HCT116 (cell line): Measurements from ENCODE around the gene ROBO1. TPM values are rescaled to one million over a fixed set of nuclear protein-coding genes. Genes with fewer than 3 reads are reported as not detected.

Source experiments
- ATAC-seq: fragments of 200-7000 bp; cut with Tn5 transposase; 2 replicates; pipeline ENCODE4 v1.9.1; 2020; ENCODE audit warnings: mild to moderate bottlenecking, moderate library complexity
- BruUV-seq: library from RNA; stranded (reverse); fragments of 400-500 nt; replicated peaks from 2 replicates; lab custom pipeline; 2021; lab: Mats Ljungman, UMichigan
- CTCF ChIA-PET: fragments of 300-600 bp; sonication (Branson Sonifier 250); formaldehyde crosslinking; loops from one replicate; lab custom pipeline; 2021; ENCODE audit warnings: antibody characterized with exemption; lab: Charles Lee
- POLR2A ChIA-PET: fragments of 300-600, 350-600 bp; sonication (Branson Sonifier 250); formaldehyde crosslinking; loops from one replicate; lab custom pipeline; 2021; ENCODE audit warnings: antibody characterized with exemption; lab: Charles Lee
- RAD21 ChIA-PET, 2 experiments: fragments of 300-600 bp; sonication (Branson Sonifier 250); formaldehyde crosslinking; loops; one replicate each; lab custom pipeline; 2023; ENCODE audit warnings: low total read pairs in 2 of 2; ENCODE audit not compliant: uncharacterized antibody in 2 of 2, unreplicated experiment in 2 of 2, low non-redundant PET in 1 of 2; lab: Charles Lee
- DNase-seq: peaks from one replicate; pipeline ENCODE4 v3.0.0-alpha.2; 2010; ENCODE audit warnings: low read depth, low spot score
- H2AFZ ChIP-seq: fragments of 200-600 bp; shearing (Covaris generic), sonication (generic); 2 replicates; pipeline ENCODE4 v1.6.1; 2017; ENCODE audit warnings: low read depth, mixed run types, mixed read lengths, antibody characterized with exemption, low read length; ENCODE audit not compliant: poor library complexity, severe bottlenecking
- H3K27ac ChIP-seq: 2 replicates; pipeline ENCODE4 v1.5.1; 2012; ENCODE audit warnings: low read depth, low read length
- H3K27me3 ChIP-seq: fragments of 200-600 bp; sonication (generic); 2 replicates; pipeline ENCODE4 v1.6.1; 2016; ENCODE audit warnings: mixed run types, low read length, mixed read lengths; ENCODE audit not compliant: insufficient read depth
- H3K36me3 ChIP-seq, 2 experiments: fragments of 200-500 bp in 1 of 2; fragments of 200-600 bp in 1 of 2; sonication (Bioruptor generic) in 1 of 2; sonication (generic) in 1 of 2; 2 replicates each; pipeline versions ENCODE4 v1.5.1 to v1.6.1; 2014 to 2016; ENCODE audit warnings: low read length in 2 of 2, inconsistent platforms in 1 of 2, mixed read lengths in 1 of 2, mixed run types in 1 of 2; ENCODE audit not compliant: insufficient read depth in 2 of 2, control insufficient read depth in 1 of 2
- H3K4me1 ChIP-seq, 2 experiments: fragments of 200-600 bp in 1 of 2; sonication (generic) in 1 of 2; 2 replicates each; pipeline versions ENCODE4 v1.5.1 to v1.6.1; 2012 to 2017; ENCODE audit warnings: low read length in 2 of 2, inconsistent platforms in 1 of 2, mild to moderate bottlenecking in 1 of 2, mixed read lengths in 1 of 2, mixed run types in 1 of 2, moderate library complexity in 1 of 2; ENCODE audit not compliant: insufficient read depth in 2 of 2, control insufficient read depth in 1 of 2
- H3K4me2 ChIP-seq: fragments of 200-600 bp; sonication (generic); 2 replicates; pipeline ENCODE4 v1.6.1; 2017; ENCODE audit warnings: mixed run types, low read length, mixed read lengths
- H3K4me3 ChIP-seq, 2 experiments: fragments of 200-600 bp in 1 of 2; sonication (generic) in 1 of 2; replicated peaks in 1 of 2; 2 replicates each; pipeline ENCODE4 v1.5.1; 2011 to 2016; ENCODE audit warnings: low read length in 2 of 2, control low read depth in 1 of 2, low read depth in 1 of 2, mild to moderate bottlenecking in 1 of 2, mixed read lengths in 1 of 2, mixed run types in 1 of 2
- H3K79me2 ChIP-seq: fragments of 200-600 bp; sonication (generic); 2 replicates; pipeline ENCODE4 v1.6.1; 2017; ENCODE audit warnings: mild to moderate bottlenecking, mixed run types, low read length, moderate library complexity, mixed read lengths; ENCODE audit not compliant: insufficient read depth
- H3K9ac ChIP-seq: fragments of 200-600 bp; sonication (generic); 2 replicates; pipeline ENCODE4 v1.6.1; 2016; ENCODE audit warnings: low read length, mixed read lengths
- H3K9me2 ChIP-seq: fragments of 200-600 bp; sonication (generic), shearing (Covaris generic); 2 replicates; pipeline ENCODE4 v1.6.1; 2017; ENCODE audit warnings: mixed run types, mild to moderate bottlenecking, moderate library complexity; ENCODE audit not compliant: insufficient read depth
- H3K9me3 ChIP-seq, 2 experiments: fragments of 200-500 bp in 1 of 2; fragments of 200-600 bp in 1 of 2; sonication (Bioruptor generic) in 1 of 2; sonication (generic) in 1 of 2; 2 replicates each; pipeline ENCODE4 v1.6.1; 2014 to 2017; ENCODE audit warnings: low read length in 2 of 2, mixed read lengths in 2 of 2, inconsistent platforms in 1 of 2, low read depth in 1 of 2, mild to moderate bottlenecking in 1 of 2, mixed run types in 1 of 2, moderate library complexity in 1 of 2; ENCODE audit not compliant: control insufficient read depth in 1 of 2, insufficient read depth in 1 of 2
- H4K20me1 ChIP-seq: fragments of 200-600 bp; sonication (generic), shearing (Covaris generic); 2 replicates; pipeline ENCODE4 v1.6.1; 2017; ENCODE audit warnings: mixed run types, mild to moderate bottlenecking, moderate library complexity; ENCODE audit not compliant: insufficient read depth
- ATF3 ChIP-seq: IDR thresholded peaks from 2 replicates; pipeline ENCODE4 v1.6.1; 2012
- CBX3 ChIP-seq: IDR thresholded peaks from 2 replicates; pipeline ENCODE4 v1.6.1; 2012; ENCODE audit warnings: low read depth
- CEBPB ChIP-seq: IDR thresholded peaks from 2 replicates; pipeline ENCODE4 v1.6.1; 2012; ENCODE audit warnings: low read depth
- CTCF ChIP-seq, 3 experiments: fragments of 200-600 bp in 1 of 3; sonication (generic) in 1 of 3; IDR thresholded peaks in 2 of 3; conservative IDR thresholded peaks in 1 of 3; 2 replicates each; pipeline ENCODE4 v1.5.1; 2012 to 2017; ENCODE audit warnings: low read depth in 2 of 3, low read length in 2 of 3, antibody characterized with exemption in 1 of 3, borderline replicate concordance in 1 of 3, control low read depth in 1 of 3, mild to moderate bottlenecking in 1 of 3, mixed read lengths in 1 of 3, mixed run types in 1 of 3, moderate library complexity in 1 of 3; ENCODE audit not compliant: insufficient read depth in 1 of 3
- EZH2phosphoT487 ChIP-seq: fragments of 200-600 bp; IDR thresholded peaks from 2 replicates; pipeline ENCODE4 v1.6.1; 2018; ENCODE audit warnings: antibody characterized with exemption, borderline replicate concordance
- JUND ChIP-seq: IDR thresholded peaks from 2 replicates; pipeline ENCODE4 v1.6.1; 2012
- POLR2A ChIP-seq: IDR thresholded peaks from 2 replicates; pipeline ENCODE4 v1.7.0; 2011; ENCODE audit warnings: borderline replicate concordance; ENCODE audit not compliant: insufficient read depth, insufficient read length; ENCODE audit errors: extremely low read depth
- POLR2AphosphoS5 ChIP-seq: IDR thresholded peaks from 2 replicates; pipeline ENCODE4 v1.6.1; 2011; ENCODE audit warnings: mild to moderate bottlenecking, low read depth, low read length, moderate library complexity
- RAD21 ChIP-seq: IDR thresholded peaks from 2 replicates; pipeline ENCODE4 v1.6.1; 2012; ENCODE audit warnings: low read depth, mild to moderate bottlenecking
- SIN3A ChIP-seq: IDR thresholded peaks from 2 replicates; pipeline ENCODE4 v1.6.1; 2012; ENCODE audit warnings: low read depth
- SP1 ChIP-seq: IDR thresholded peaks from 2 replicates; pipeline ENCODE4 v1.6.1; 2012; ENCODE audit warnings: low read depth
- SRF ChIP-seq: IDR thresholded peaks from 2 replicates; pipeline ENCODE4 v1.6.1; 2012; ENCODE audit warnings: low read depth
- YY1 ChIP-seq: IDR thresholded peaks from 2 replicates; pipeline ENCODE4 v1.6.1; 2011; ENCODE audit warnings: low read length, low read depth, moderate library complexity, mild to moderate bottlenecking; ENCODE audit not compliant: insufficient replicate concordance; ENCODE audit errors: extremely low read depth
- ZFX ChIP-seq: fragments of 450-650 bp; IDR thresholded peaks from 2 replicates; pipeline ENCODE4 v1.6.1; 2017
- ZNF274 ChIP-seq: fragments of 200-500 bp; sonication (Bioruptor generic); IDR thresholded peaks from 2 replicates; pipeline ENCODE4 v1.6.1; 2014; ENCODE audit warnings: mild to moderate bottlenecking, low read depth, low read length, inconsistent platforms
- intact Hi-C: fragments of 100-400 bp; cut with micrococcal nuclease; formaldehyde crosslinking; loops from 2 replicates; pipeline ENCODE4 v1.10.0; 2022
- total RNA-seq: library from RNA; stranded (reverse); gene quantifications from one replicate; pipeline ENCODE4 v1.2.1, GENCODE V29; 2021; ENCODE audit not compliant: unreplicated experiment
- TF ChIP-seq, protein P1 (sequence below): IDR thresholded peaks from 2 replicates; pipeline ENCODE4 v1.6.1; 2012; ENCODE audit warnings: low read depth
- TF ChIP-seq, protein P2 (sequence below): IDR thresholded peaks from 2 replicates; pipeline ENCODE4 v1.6.1; 2011; ENCODE audit warnings: mild to moderate bottlenecking, low read length, moderate library complexity; ENCODE audit not compliant: insufficient replicate concordance; ENCODE audit errors: extremely low read depth

The ROBO1 gene
- total RNA-seq, 1 experiment from 2014 or later, result 0.27 TPM

GRCh38 chr3:79314544-79314943, 453.3 kb downstream of the ROBO1 start:
- no peak overlapping the region for H3K9ac ChIP-seq
- DNase-seq (no peak), ATAC-seq (no peak)
- no peak overlapping the region for H2AFZ ChIP-seq
- intact Hi-C loops, result no loop called here
- no peaks in the 10 kb centered on the region for H3K36me3 ChIP-seq
- BruUV-seq, result no TSS peak
- RAD21 ChIA-PET, result no interaction called here
- H3K27me3 ChIP-seq, result no peaks in the 10 kb centered on the region
- H3K9me2 ChIP-seq, result no peaks in the 10 kb centered on the region
- H3K9me3 ChIP-seq, result peaks cover 4 to 8% of the 10 kb centered on the region in 2 experiments; a peak in 2 of 4 replicates
- no peak overlapping the region for H3K4me3 ChIP-seq
- CTCF ChIA-PET, result no interaction called here
- no peaks in the 10 kb centered on the region for H3K4me1 ChIP-seq
- no peak overlapping the region for H3K4me2 ChIP-seq
- no peaks in the 10 kb centered on the region for H4K20me1 ChIP-seq
- no peaks in the 10 kb centered on the region for H3K79me2 ChIP-seq
- POLR2A ChIA-PET, result no interaction called here
- TF ChIP-seq, protein P1, sequence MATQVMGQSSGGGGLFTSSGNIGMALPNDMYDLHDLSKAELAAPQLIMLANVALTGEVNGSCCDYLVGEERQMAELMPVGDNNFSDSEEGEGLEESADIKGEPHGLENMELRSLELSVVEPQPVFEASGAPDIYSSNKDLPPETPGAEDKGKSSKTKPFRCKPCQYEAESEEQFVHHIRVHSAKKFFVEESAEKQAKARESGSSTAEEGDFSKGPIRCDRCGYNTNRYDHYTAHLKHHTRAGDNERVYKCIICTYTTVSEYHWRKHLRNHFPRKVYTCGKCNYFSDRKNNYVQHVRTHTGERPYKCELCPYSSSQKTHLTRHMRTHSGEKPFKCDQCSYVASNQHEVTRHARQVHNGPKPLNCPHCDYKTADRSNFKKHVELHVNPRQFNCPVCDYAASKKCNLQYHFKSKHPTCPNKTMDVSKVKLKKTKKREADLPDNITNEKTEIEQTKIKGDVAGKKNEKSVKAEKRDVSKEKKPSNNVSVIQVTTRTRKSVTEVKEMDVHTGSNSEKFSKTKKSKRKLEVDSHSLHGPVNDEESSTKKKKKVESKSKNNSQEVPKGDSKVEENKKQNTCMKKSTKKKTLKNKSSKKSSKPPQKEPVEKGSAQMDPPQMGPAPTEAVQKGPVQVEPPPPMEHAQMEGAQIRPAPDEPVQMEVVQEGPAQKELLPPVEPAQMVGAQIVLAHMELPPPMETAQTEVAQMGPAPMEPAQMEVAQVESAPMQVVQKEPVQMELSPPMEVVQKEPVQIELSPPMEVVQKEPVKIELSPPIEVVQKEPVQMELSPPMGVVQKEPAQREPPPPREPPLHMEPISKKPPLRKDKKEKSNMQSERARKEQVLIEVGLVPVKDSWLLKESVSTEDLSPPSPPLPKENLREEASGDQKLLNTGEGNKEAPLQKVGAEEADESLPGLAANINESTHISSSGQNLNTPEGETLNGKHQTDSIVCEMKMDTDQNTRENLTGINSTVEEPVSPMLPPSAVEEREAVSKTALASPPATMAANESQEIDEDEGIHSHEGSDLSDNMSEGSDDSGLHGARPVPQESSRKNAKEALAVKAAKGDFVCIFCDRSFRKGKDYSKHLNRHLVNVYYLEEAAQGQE, result no peak
- TF ChIP-seq POLR2A (no peak), CTCF (IDR thresholded peaks at IDR 0.05 in 2 of 3, conservative IDR thresholded peaks at IDR 0.05 in 1 of 3; ENCODE audit: borderline replicate concordance in 1 of 3, insufficient read depth in 1 of 3, low read depth in 2 of 3, low read length in 2 of 3) (no peak), ZFX (no peak), SIN3A (no peak), CEBPB (no peak), ATF3 (no peak), RAD21 (no peak), CBX3 (no peak), SP1 (no peak), SRF (no peak), ZNF274 (no peak), POLR2AphosphoS5 (no peak), JUND (no peak), EZH2phosphoT487 (no peak), YY1 (no peak)
- TF ChIP-seq, protein P2, sequence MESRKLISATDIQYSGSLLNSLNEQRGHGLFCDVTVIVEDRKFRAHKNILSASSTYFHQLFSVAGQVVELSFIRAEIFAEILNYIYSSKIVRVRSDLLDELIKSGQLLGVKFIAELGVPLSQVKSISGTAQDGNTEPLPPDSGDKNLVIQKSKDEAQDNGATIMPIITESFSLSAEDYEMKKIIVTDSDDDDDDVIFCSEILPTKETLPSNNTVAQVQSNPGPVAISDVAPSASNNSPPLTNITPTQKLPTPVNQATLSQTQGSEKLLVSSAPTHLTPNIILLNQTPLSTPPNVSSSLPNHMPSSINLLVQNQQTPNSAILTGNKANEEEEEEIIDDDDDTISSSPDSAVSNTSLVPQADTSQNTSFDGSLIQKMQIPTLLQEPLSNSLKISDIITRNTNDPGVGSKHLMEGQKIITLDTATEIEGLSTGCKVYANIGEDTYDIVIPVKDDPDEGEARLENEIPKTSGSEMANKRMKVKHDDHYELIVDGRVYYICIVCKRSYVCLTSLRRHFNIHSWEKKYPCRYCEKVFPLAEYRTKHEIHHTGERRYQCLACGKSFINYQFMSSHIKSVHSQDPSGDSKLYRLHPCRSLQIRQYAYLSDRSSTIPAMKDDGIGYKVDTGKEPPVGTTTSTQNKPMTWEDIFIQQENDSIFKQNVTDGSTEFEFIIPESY, result no peak
- TF ChIP-seq, all 23 proteins: peak for 0
- no peak overlapping the region for H3K27ac ChIP-seq
